ENCODE data around the gene FBXL16. TPM values are rescaled to one million over a fixed set of nuclear protein-coding genes. Genes with fewer than 3 reads are reported as not detected.

The FBXL16 gene
- polyA plus RNA-seq, 1 of the 3 experiments (the other 2 are of a cell fraction), result 19.8 TPM

GRCh38 chr16:723695-724094, 18.1 kb upstream of the FBXL16 start (continued):
- TF ChIP-seq REST (IDR thresholded peaks at IDR 0.05; ENCODE audit: low read depth, low read length) (no peak), FOSL2 (IDR thresholded peaks at IDR 0.05; ENCODE audit: borderline replicate concordance, low read depth) (no peak), GATA2 (CRISPR knock-in tag; IDR thresholded peaks at IDR 0.05) (no peak), EP300 (IDR thresholded peaks at IDR 0.05; ENCODE audit: borderline replicate concordance in 1 of 2, low read depth in 1 of 2, low read length in 1 of 2) (no peak)

- H3F3A ChIP-seq (replicated peaks; ENCODE audit: insufficient read depth), result peaks cover 31% of the 10 kb centered on the region
- peaks cover 8 to 38% of the 10 kb centered on the region in 2 experiments; a peak in 3 of 4 replicates for H3K4me1 ChIP-seq (ENCODE audit: control insufficient read depth in 1 of 2, insufficient read depth in 2 of 2, low read depth in 1 of 2, low read length in 1 of 2)
- no peaks in the 10 kb centered on the region for H3K9me3 ChIP-seq
- H3K9me2 ChIP-seq, result no peaks in the 10 kb centered on the region
- 0 out of 2 replicates have a peak, but pooled peaks cover 14% of the 10 kb centered on the region for H4K20me1 ChIP-seq (ENCODE audit: insufficient read depth)
- peaks cover 0 to 5% of the 10 kb centered on the region in 2 experiments for H3K36me3 ChIP-seq (replicated peaks in 1 of 2; ENCODE audit: control insufficient read depth in 1 of 2, insufficient read depth in 2 of 2, low read length in 1 of 2)
- no peaks in the 10 kb centered on the region for H3K27me3 ChIP-seq (ENCODE audit: insufficient read depth)
- peak overlapping the region; percentile 24; the same call in 1 of the 2 replicates for H3K4me2 ChIP-seq
- TF ChIP-seq FOXJ3 (CRISPR knock-in tag; IDR thresholded peaks at IDR 0.05) (no peak), EP300 (IDR thresholded peaks at IDR 0.05; ENCODE audit: borderline replicate concordance in 1 of 2, low read depth in 1 of 2, low read length in 1 of 2) (no peak), FOSL2 (IDR thresholded peaks at IDR 0.05; ENCODE audit: borderline replicate concordance, low read depth) (no peak), USF2 (IDR thresholded peaks at IDR 0.05; ENCODE audit: borderline replicate concordance, low read depth, low read length) (no peak)
- H2AFZ ChIP-seq (ENCODE audit: low read depth), result no peak overlapping the region
- H3K9ac ChIP-seq, result no peak overlapping the region
- 88% methylated on average over 9 of the region's 24 CpGs for WGBS (ENCODE audit: low lambda C conversion rate)
- DNase-seq, result no peak
- POLR2A ChIA-PET, result interaction anchor here (0.6 to 1.4 kb wide), 5 partner anchors 10 to 188 kb away, joined by 3 to 4 read pairs (median 3); partner anchors contain the start of gene JMJD8
- H3K4me3 ChIP-seq (ENCODE audit: low read depth in 2 of 2, low read length in 1 of 2), result no peak overlapping the region
- CTCF ChIA-PET, result interaction anchor here (0.6 to 22.4 kb wide), 10 partner anchors 5 to 657 kb away, joined by 3 to 358 read pairs (median 6); partner anchors contain the start of genes ANTKMT, CCDC78, CIAO3 and FBXL16
- no peaks in the 10 kb centered on the region; the same call in 1 of the 2 replicates for H3K79me2 ChIP-seq (ENCODE audit: insufficient read depth)
- H3K27ac ChIP-seq (ENCODE audit: low read depth in 2 of 2, low read length in 1 of 2), result no peak overlapping the region
Measured at GRCh38 chr16:722835-723633, 17.4 kb upstream of the FBXL16 start.
